Keratinocyte (primary cell): ENCODE data around the gene RUNX1.

Experiments
- EZH2 ChIP-seq: IDR thresholded peaks from one replicate; pipeline ENCODE4 v1.6.1; 2012; ENCODE audit warnings: inconsistent platforms, mild to moderate bottlenecking, low read length, moderate library complexity
- TF ChIP-seq, protein P1 (sequence below), 3 experiments: IDR thresholded peaks in 1 of 3; conservative IDR thresholded peaks in 1 of 3; optimal IDR thresholded peaks in 1 of 3; 2 replicates in 2 of 3; 3 replicates in 1 of 3; pipeline versions ENCODE3 to v1.5.1; 2011; ENCODE audit warnings: low read length in 3 of 3, mild to moderate bottlenecking in 3 of 3, moderate library complexity in 2 of 3, control low read depth in 1 of 3, inconsistent platforms in 1 of 3; ENCODE audit not compliant: insufficient read depth in 2 of 3; ENCODE audit errors: extremely low read depth in 1 of 3

DNA sequence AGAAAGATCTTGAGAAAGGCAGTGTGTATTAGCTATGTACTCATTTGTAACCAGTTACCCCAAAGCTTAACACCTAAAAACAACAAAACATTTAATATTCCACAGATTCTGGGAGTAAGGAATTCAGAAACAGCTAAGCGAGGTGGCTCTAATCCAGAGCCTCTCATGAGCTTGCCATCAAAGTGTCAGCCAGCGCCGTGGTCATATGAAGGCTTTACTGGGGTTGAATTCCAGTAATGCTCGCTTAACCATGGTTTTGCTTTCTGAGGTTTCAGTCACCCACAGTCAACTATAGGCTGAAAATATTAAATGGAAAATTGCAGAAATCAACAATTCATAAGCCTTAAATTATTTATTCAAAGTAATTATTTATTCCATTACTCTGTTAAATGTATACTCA, 278.5 kb downstream of the RUNX1 start:
- TF ChIP-seq, protein P1, sequence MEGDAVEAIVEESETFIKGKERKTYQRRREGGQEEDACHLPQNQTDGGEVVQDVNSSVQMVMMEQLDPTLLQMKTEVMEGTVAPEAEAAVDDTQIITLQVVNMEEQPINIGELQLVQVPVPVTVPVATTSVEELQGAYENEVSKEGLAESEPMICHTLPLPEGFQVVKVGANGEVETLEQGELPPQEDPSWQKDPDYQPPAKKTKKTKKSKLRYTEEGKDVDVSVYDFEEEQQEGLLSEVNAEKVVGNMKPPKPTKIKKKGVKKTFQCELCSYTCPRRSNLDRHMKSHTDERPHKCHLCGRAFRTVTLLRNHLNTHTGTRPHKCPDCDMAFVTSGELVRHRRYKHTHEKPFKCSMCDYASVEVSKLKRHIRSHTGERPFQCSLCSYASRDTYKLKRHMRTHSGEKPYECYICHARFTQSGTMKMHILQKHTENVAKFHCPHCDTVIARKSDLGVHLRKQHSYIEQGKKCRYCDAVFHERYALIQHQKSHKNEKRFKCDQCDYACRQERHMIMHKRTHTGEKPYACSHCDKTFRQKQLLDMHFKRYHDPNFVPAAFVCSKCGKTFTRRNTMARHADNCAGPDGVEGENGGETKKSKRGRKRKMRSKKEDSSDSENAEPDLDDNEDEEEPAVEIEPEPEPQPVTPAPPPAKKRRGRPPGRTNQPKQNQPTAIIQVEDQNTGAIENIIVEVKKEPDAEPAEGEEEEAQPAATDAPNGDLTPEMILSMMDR (optimal IDR thresholded peaks at IDR 0.05 in 1 of 3, IDR thresholded peaks at IDR 0.05 in 1 of 3, conservative IDR thresholded peaks at IDR 0.05 in 1 of 3; ENCODE audit: extremely low read depth in 1 of 3, insufficient read depth in 2 of 3, low read length in 3 of 3): no peak
- no peak for TF ChIP-seq EZH2
